OCI-LY1 (cell line): ENCODE measurements around the gene TYR.
"Not testable (repeated sequence)": the region's sequence is repeated elsewhere in the genome, so short reads cannot be mapped to it uniquely, and the experiment has no call there.

Experiments used
- H2AFZ ChIP-seq: fragments of 200-600 bp; sonication (generic), shearing (Covaris generic); 2 replicates; pipeline ENCODE4 v1.6.0; 2014; ENCODE audit warnings: antibody characterized with exemption, mild to moderate bottlenecking, low read length
- H3F3A ChIP-seq: fragments of 200-600 bp; sonication (generic), shearing (Covaris generic); 2 replicates; pipeline ENCODE4 v1.6.0; 2014; ENCODE audit warnings: mild to moderate bottlenecking, antibody characterized with exemption, low read length, moderate library complexity; ENCODE audit not compliant: insufficient read depth
- H3K27ac ChIP-seq: fragments of 200-600 bp; sonication (generic); 2 replicates; pipeline ENCODE4 v1.5.1; 2014; ENCODE audit warnings: low read length, mixed run types, mild to moderate bottlenecking, low read depth; ENCODE audit not compliant: poor library complexity, severe bottlenecking
- H3K27me3 ChIP-seq: fragments of 200-600 bp; sonication (generic); 2 replicates; pipeline ENCODE4 v1.6.0; 2014; ENCODE audit warnings: antibody characterized with exemption, mild to moderate bottlenecking, low read length, moderate library complexity; ENCODE audit not compliant: insufficient read depth
- H3K36me3 ChIP-seq: fragments of 200-600 bp; sonication (generic); 2 replicates; pipeline ENCODE4 v1.6.1; 2014; ENCODE audit warnings: mild to moderate bottlenecking, antibody characterized with exemption, low read length, moderate library complexity, mixed read lengths; ENCODE audit not compliant: insufficient read depth
- H3K4me1 ChIP-seq: fragments of 200-600 bp; sonication (generic); 2 replicates; pipeline ENCODE4 v1.5.1; 2014; ENCODE audit warnings: mild to moderate bottlenecking, low read length, moderate library complexity; ENCODE audit not compliant: insufficient read depth, severe bottlenecking
- H3K4me2 ChIP-seq: fragments of 200-600 bp; sonication (generic), shearing (Covaris generic); 2 replicates; pipeline ENCODE4 v1.6.1; 2014; ENCODE audit warnings: low read length
- H3K4me3 ChIP-seq: fragments of 200-600 bp; sonication (generic); 2 replicates; pipeline ENCODE4 v1.5.1; 2014; ENCODE audit warnings: low read length, low read depth, mild to moderate bottlenecking, mixed read lengths; ENCODE audit not compliant: poor library complexity, severe bottlenecking
- H3K79me2 ChIP-seq: fragments of 200-600 bp; shearing (Covaris generic); 2 replicates; pipeline ENCODE4 v1.6.1; 2016; ENCODE audit warnings: mixed run types, low read length, mixed read lengths; ENCODE audit not compliant: insufficient read depth
- H3K9ac ChIP-seq: fragments of 200-600 bp; sonication (generic), shearing (Covaris generic); 2 replicates; pipeline ENCODE4 v1.6.1; 2014; ENCODE audit warnings: mild to moderate bottlenecking, low read length, mixed read lengths
- H3K9me2 ChIP-seq: fragments of 200-600 bp; sonication (generic), shearing (Covaris generic); 2 replicates; pipeline ENCODE4 v1.6.1; 2014; ENCODE audit warnings: low read depth, mild to moderate bottlenecking, low read length, mixed read lengths
- H3K9me3 ChIP-seq: fragments of 200-600 bp; shearing (Covaris generic); 2 replicates; pipeline ENCODE4 v1.6.1; 2014; ENCODE audit warnings: low read length, mixed read lengths
- H4K20me1 ChIP-seq: fragments of 200-600 bp; sonication (generic), shearing (Covaris generic); 2 replicates; pipeline ENCODE4 v1.6.0; 2016; ENCODE audit warnings: mild to moderate bottlenecking, low read length; ENCODE audit not compliant: insufficient read depth
- CTCF ChIP-seq: fragments of 200-600 bp; sonication (generic), shearing (Covaris generic); IDR thresholded peaks from 2 replicates; pipeline ENCODE4 v1.5.1; 2017; ENCODE audit warnings: mild to moderate bottlenecking, antibody characterized with exemption, low read length, moderate library complexity, mixed read lengths
- EZH2 ChIP-seq: fragments of 200-600 bp; sonication (generic), shearing (Covaris generic); IDR thresholded peaks from 2 replicates; pipeline ENCODE4 v1.8.0; 2017; ENCODE audit warnings: borderline replicate concordance, mixed run types, mild to moderate bottlenecking, antibody characterized with exemption, low read length, moderate library complexity, mixed read lengths

The TYR gene

GRCh38 chr11:89293965-89294679 is 116.4 kb downstream of the TYR start:
- Histone ChIP-seq H3K36me3 (no peaks in the 10 kb centered on the region), H3K4me2 (no peak overlapping the region), H3K9ac (no peak overlapping the region), H3K9me2 (no peaks in the 10 kb centered on the region), H4K20me1 (no peaks in the 10 kb centered on the region), H3K27me3 (no peaks in the 10 kb centered on the region), H2AFZ (no peak overlapping the region), H3K79me2 (no peaks in the 10 kb centered on the region), H3K9me3 (no peaks in the 10 kb centered on the region), H3K27ac (no peak overlapping the region), H3F3A (no peaks in the 10 kb centered on the region), H3K4me3 (no peak overlapping the region), H3K4me1 (no peaks in the 10 kb centered on the region)
- TF ChIP-seq EZH2 (no peak), CTCF (no peak)

GRCh38 chr11:89295023-89295422 is 117.3 kb downstream of the TYR start:
- not testable (repeated sequence) for H4K20me1 ChIP-seq, H3F3A ChIP-seq, H3K9me3 ChIP-seq, H3K27me3 ChIP-seq, H3K4me3 ChIP-seq, H3K4me1 ChIP-seq, H3K9me2 ChIP-seq, H2AFZ ChIP-seq, H3K36me3 ChIP-seq, H3K9ac ChIP-seq, H3K79me2 ChIP-seq, H3K4me2 ChIP-seq, H3K27ac ChIP-seq

- not testable (repeated sequence) for H3K79me2 ChIP-seq, H3K4me3 ChIP-seq, H3K36me3 ChIP-seq, H3K9ac ChIP-seq, H3K4me1 ChIP-seq, H3K9me2 ChIP-seq, H3F3A ChIP-seq, H3K9me3 ChIP-seq, H2AFZ ChIP-seq, H4K20me1 ChIP-seq, H3K4me2 ChIP-seq, H3K27me3 ChIP-seq, H3K27ac ChIP-seq
These were observed 125.4 kb downstream of the TYR start for GRCh38 chr11:89303029-89303428.

GRCh38 chr11:89308272-89308671 is 130.6 kb downstream of the TYR start:
- H3K9ac ChIP-seq, H3K79me2 ChIP-seq, H3K27me3 ChIP-seq, H3F3A ChIP-seq, H3K9me3 ChIP-seq, H2AFZ ChIP-seq, H3K4me1 ChIP-seq, H3K9me2 ChIP-seq, H3K4me3 ChIP-seq, H4K20me1 ChIP-seq, H3K36me3 ChIP-seq, H3K27ac ChIP-seq, H3K4me2 ChIP-seq: not testable (repeated sequence)

- H2AFZ ChIP-seq, H3K9me2 ChIP-seq, H3K4me3 ChIP-seq, H3F3A ChIP-seq, H4K20me1 ChIP-seq, H3K4me2 ChIP-seq, H3K4me1 ChIP-seq, H3K9ac ChIP-seq, H3K79me2 ChIP-seq, H3K27ac ChIP-seq, H3K9me3 ChIP-seq, H3K36me3 ChIP-seq, H3K27me3 ChIP-seq: not testable (repeated sequence)
These were observed 131.8 kb downstream of the TYR start for GRCh38 chr11:89309321-89309985.

GRCh38 chr11:89310607-89311006 is 132.9 kb downstream of the TYR start:
- not testable (repeated sequence) for H3K4me1 ChIP-seq, H2AFZ ChIP-seq, H3K36me3 ChIP-seq, H3K9ac ChIP-seq, H3K27ac ChIP-seq, H3K27me3 ChIP-seq, H3F3A ChIP-seq, H4K20me1 ChIP-seq, H3K9me3 ChIP-seq, H3K4me3 ChIP-seq, H3K79me2 ChIP-seq, H3K9me2 ChIP-seq, H3K4me2 ChIP-seq
